Skeletal muscle tissue (tissue), 4 donors: ENCODE results near the gene ING3. TPM values are rescaled to one million over a fixed set of nuclear protein-coding genes. Genes with fewer than 3 reads are reported as not detected.

Experiments used
- H3K27ac ChIP-seq: one replicate; pipeline ENCODE4 v1.7.0; 2013; ENCODE audit warnings: mild to moderate bottlenecking, low read depth, low read length, inconsistent platforms
- H3K27me3 ChIP-seq, 3 donors: one replicate each; pipeline ENCODE4 v1.7.0; 2013; ENCODE audit warnings: low read length in 3 of 3; ENCODE audit not compliant: control insufficient read depth in 3 of 3, insufficient read depth in 3 of 3
- H3K36me3 ChIP-seq, 3 donors: one replicate each; pipeline ENCODE4 v1.7.0; 2013; ENCODE audit warnings: low read length in 3 of 3; ENCODE audit not compliant: control insufficient read depth in 3 of 3, insufficient read depth in 3 of 3
- H3K4me1 ChIP-seq, 3 donors: one replicate each; pipeline ENCODE4 v1.7.0; 2013; ENCODE audit warnings: low read length in 3 of 3, mild to moderate bottlenecking in 3 of 3; ENCODE audit not compliant: control insufficient read depth in 3 of 3, insufficient read depth in 3 of 3
- H3K4me3 ChIP-seq, 3 donors: one replicate each; pipeline ENCODE4 v1.7.0; 2013; ENCODE audit warnings: low read length in 3 of 3
- H3K9ac ChIP-seq, 3 donors: one replicate each; pipeline ENCODE4 v1.7.0; 2013; ENCODE audit warnings: low read length in 3 of 3, mild to moderate bottlenecking in 3 of 3, moderate library complexity in 2 of 3, low read depth in 1 of 3
- H3K9me3 ChIP-seq, 3 donors: one replicate each; pipeline ENCODE4 v1.7.0; 2013; ENCODE audit warnings: low read length in 3 of 3; ENCODE audit not compliant: control insufficient read depth in 3 of 3
- total RNA-seq: library from RNA; depleted of rRNA; stranded (reverse); fragments of >200 nt; gene quantifications from one replicate; pipeline ENCODE4 v1.2.3, GENCODE V29; 2014
- donor health status: Osteomylitis.

Gene ING3
- total RNA-seq, 1 donor from 2014 or later, result 11.5 TPM

- peak overlapping the region; percentile 99 for H3K27ac ChIP-seq
- no peaks in the 10 kb centered on the region for H3K36me3 ChIP-seq
- no peaks in the 10 kb centered on the region for H3K27me3 ChIP-seq
- H3K4me1 ChIP-seq, result peaks cover 0 to 10% (median 8%) of the 10 kb centered on the region in 3 donors
- H3K4me3 ChIP-seq, result no peak overlapping the region
- H3K9ac ChIP-seq, result no peak overlapping the region
- no peaks in the 10 kb centered on the region for H3K9me3 ChIP-seq
These were observed 36.7 kb downstream of the ING3 start for GRCh38 chr7:120987280-120987679.

GRCh38 chr7:120987683-120988590, 37.4 kb downstream of the ING3 start:
- peak overlapping the region; percentile 99 for H3K27ac ChIP-seq
- H3K4me3 ChIP-seq, result peak overlapping the region; percentile 86 to 93 (median 87)
- H3K27me3 ChIP-seq, result no peaks in the 10 kb centered on the region
- no peaks in the 10 kb centered on the region for H3K36me3 ChIP-seq
- no peaks in the 10 kb centered on the region for H3K9me3 ChIP-seq
- peak overlapping the region; percentile 84 to 94 (median 88) for H3K9ac ChIP-seq
- H3K4me1 ChIP-seq, result peaks cover 0 to 11% (median 10%) of the 10 kb centered on the region in 3 donors

GRCh38 chr7:120988591-120989256, 38.1 kb downstream of the ING3 start, which contains the start of gene CPED1:
CPED1 (plus strand) TSS chr7:120988711; CDS start chr7:120989622, 911 bp downstream.
- Histone ChIP-seq H3K27ac (peak within 1 kb of the TSS; percentile 99), H3K9ac (peak within 1 kb of the TSS; percentile 84 to 97 (median 94)), H3K4me3 (peak within 1 kb of the TSS; percentile 86 to 93 (median 87)), H3K4me1 (peaks cover 3 to 17% (median 13%) of the 10 kb centered on the region in 3 donors), H3K9me3 (no peaks in the 10 kb centered on the region), H3K36me3 (no peaks in the 10 kb centered on the region), H3K27me3 (no peaks in the 10 kb centered on the region)

- Histone ChIP-seq H3K9me3 (no peaks in the 10 kb centered on the region), H3K4me3 (peak overlapping the region; percentile 86 to 93 (median 87)), H3K27me3 (no peaks in the 10 kb centered on the region), H3K9ac (peak overlapping the region; percentile 84 to 97 (median 94)), H3K4me1 (peaks cover 6 to 20% (median 18%) of the 10 kb centered on the region in 3 donors), H3K27ac (peak overlapping the region; percentile 99), H3K36me3 (no peaks in the 10 kb centered on the region)
These were observed 39.0 kb downstream of the ING3 start for GRCh38 chr7:120989257-120990220.

- Histone ChIP-seq H3K27ac (peak overlapping the region; percentile 99), H3K36me3 (no peaks in the 10 kb centered on the region), H3K27me3 (no peaks in the 10 kb centered on the region), H3K4me1 (peaks cover 6 to 24% (median 21%) of the 10 kb centered on the region in 3 donors), H3K9ac (peak overlapping the region; percentile 84 to 97 (median 94)), H3K9me3 (no peaks in the 10 kb centered on the region), H3K4me3 (peak overlapping the region; percentile 86 to 93 (median 87))
These were observed 40.0 kb downstream of the ING3 start for GRCh38 chr7:120990468-120991118.

- no peaks in the 10 kb centered on the region for H3K9me3 ChIP-seq
- H3K27me3 ChIP-seq, result no peaks in the 10 kb centered on the region
- peak overlapping the region; percentile 86 to 93 (median 87) for H3K4me3 ChIP-seq
- H3K36me3 ChIP-seq, result no peaks in the 10 kb centered on the region
- H3K27ac ChIP-seq, result peak overlapping the region; percentile 99
- H3K9ac ChIP-seq, result peak overlapping the region; percentile 84 to 97 (median 94)
- H3K4me1 ChIP-seq, result peaks cover 10 to 27% (median 21%) of the 10 kb centered on the region in 3 donors
These were observed 40.6 kb downstream of the ING3 start for GRCh38 chr7:120991161-120991560.

- Histone ChIP-seq H3K4me3 (peak overlapping the region; percentile 86 to 93 (median 87)), H3K36me3 (peaks cover 0 to under 1% (median 0%) of the 10 kb centered on the region in 3 donors), H3K27me3 (no peaks in the 10 kb centered on the region), H3K9me3 (no peaks in the 10 kb centered on the region), H3K9ac (peak overlapping the region; percentile 84 to 97 (median 94)), H3K27ac (peak overlapping the region; percentile 99), H3K4me1 (peaks cover 14 to 31% (median 22%) of the 10 kb centered on the region in 3 donors)
These were observed 41.0 kb downstream of the ING3 start for GRCh38 chr7:120991581-120991980.

GRCh38 chr7:120992272-120992964, 41.8 kb downstream of the ING3 start:
- H3K9ac ChIP-seq, result peak overlapping the region; percentile 84 to 97 (median 94)

More at GRCh38 chr7:120992272-120992964, 41.8 kb downstream of the ING3 start:
- H3K4me3 ChIP-seq, result peak overlapping the region; percentile 86 to 93 (median 87)
- no peaks in the 10 kb centered on the region for H3K27me3 ChIP-seq
- H3K27ac ChIP-seq, result peak overlapping the region; percentile 99
- no peaks in the 10 kb centered on the region for H3K9me3 ChIP-seq
- H3K4me1 ChIP-seq, result peaks cover 17 to 33% (median 30%) of the 10 kb centered on the region in 3 donors
- H3K36me3 ChIP-seq, result peaks cover 0 to 2% (median 0%) of the 10 kb centered on the region in 3 donors
